ENCODE measurements around the gene C1orf232.

DNA sequence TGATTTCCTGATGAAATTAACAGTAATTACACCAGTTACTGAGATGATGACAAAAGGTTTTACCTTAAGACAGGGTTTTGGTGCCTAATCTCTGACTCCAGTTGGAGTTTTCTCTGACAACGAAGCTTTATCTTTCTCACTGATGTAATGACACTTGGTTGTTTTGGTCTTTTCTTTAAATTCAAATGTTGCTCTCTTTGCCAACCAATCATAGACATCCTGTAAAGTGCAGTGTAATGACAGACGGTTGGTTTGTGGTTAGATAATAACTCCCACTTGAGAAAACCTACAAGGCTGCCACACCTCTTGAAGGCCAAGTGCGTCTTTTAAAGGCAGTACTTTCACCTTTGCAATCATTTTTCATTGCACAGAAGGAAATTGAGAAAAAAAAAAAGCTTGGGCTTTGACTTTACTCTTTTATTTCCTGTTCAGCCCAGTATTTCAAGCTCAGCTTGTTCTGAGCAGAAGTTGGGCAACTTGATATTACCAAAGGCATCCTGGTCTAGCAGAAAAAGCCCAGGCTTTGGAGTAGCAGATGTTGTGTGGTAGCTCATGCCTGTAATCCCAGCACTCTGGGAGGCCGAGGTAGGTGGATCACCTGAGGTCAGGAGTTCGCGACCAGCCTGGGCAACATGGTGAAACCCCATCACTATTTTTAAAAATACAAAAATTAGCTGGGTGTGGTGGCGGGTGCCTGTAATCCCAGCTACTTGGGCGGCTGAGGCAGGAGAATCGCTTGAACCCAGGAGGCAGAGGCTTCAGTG lies 42.3 kb downstream of the C1orf232 start:
- no peak for TF ChIP-seq JUND (IDR thresholded peaks at IDR 0.05)
- no peak for TF ChIP-seq POLR2A (IDR thresholded peaks at IDR 0.05; ENCODE audit: borderline replicate concordance, extremely low read depth, insufficient read depth, insufficient read length)
- no peak for TF ChIP-seq ELF1 (IDR thresholded peaks at IDR 0.05; ENCODE audit: borderline replicate concordance, low read depth)
- TF ChIP-seq POLR2AphosphoS5 (IDR thresholded peaks at IDR 0.05; ENCODE audit: low read depth, low read length): no peak
- no peak for TF ChIP-seq CTCF (IDR thresholded peaks at IDR 0.05 in 2 of 3, conservative IDR thresholded peaks at IDR 0.05 in 1 of 3; ENCODE audit: borderline replicate concordance in 1 of 3, insufficient read depth in 1 of 3, low read depth in 2 of 3, low read length in 2 of 3)
- no peak for TF ChIP-seq CEBPB (IDR thresholded peaks at IDR 0.05; ENCODE audit: low read depth)
